Glomerular visceral epithelial cell (primary cell): Measurements from ENCODE around the gene LYRM4.
A peak's percentile ranks its signal among the peaks of the same experiment; 100 is the strongest.

ENCODE experiments used
- DNase-seq: peaks from one replicate; pipeline ENCODE4 v3.0.0-alpha.2; 2016; ENCODE audit errors: extremely low spot score

The LYRM4 gene

DNA sequence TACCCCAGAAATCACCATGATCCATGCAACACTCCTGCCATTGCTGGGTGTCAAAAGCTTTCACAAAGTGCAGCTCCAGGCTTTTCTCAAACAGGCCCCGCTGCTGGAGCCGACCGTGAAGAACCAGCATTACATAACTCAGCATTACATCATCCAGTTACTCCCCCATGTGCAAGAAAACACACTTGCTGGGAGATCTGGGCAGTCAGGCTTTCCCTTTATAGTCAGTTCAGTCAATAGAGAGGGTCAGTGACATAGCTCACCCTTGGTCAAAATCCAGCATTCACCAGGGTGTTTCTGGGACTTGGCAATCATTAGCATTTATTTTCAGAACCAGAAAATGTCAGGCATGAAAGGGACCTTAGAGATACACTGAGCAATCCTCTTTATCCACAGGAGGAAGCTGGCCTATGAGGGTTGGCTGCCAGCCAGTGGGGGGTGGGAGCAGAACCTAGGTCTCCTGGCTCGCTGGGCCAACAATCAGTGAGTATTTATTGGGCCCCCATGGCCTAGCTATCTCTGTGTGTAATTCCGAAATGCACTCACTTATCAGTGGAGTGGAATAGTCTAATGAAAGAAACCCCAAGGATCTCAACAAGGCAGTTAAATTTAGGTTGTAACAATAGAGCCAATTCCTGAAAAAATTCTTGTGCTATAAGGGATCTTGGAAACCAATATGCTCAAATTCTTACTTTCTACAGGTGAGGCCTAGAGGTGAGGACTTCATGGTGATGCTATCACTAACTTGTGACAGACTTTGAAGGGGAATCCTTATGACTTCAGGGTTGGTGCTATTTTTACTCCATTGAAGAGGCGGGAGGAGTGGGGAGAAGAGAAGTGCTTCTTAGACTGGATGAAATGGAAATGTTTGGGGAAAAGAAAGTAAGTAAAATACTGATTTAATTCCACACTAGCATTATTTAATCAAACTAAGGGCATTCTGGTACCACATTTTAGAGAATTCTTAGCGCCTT is 54.6 kb downstream of the LYRM4 start:
- peak; percentile 43 for DNase-seq

DNA sequence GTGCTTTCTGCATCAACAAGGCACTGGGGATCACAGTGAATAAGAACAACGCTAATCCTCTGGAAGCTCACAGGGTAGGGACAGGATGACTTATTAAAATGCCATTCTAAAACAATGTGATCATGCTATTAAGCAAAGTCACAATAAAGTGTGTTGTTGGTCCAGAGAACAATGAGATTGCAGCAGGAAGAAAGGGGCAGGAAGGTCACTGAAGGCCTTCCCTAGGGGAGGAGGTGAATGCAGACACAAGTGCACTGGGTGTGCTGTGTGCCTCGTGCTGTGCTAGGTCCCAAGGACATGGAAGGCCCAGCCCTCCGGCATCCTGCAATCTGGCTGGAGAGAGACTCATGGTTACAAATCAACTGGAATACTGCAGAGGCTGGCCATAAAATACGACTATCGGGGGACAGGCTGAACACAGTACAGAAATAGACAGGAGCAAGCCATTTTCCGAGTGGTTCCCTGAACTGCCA is 55.7 kb downstream of the LYRM4 start:
- DNase-seq, result no peak

DNA sequence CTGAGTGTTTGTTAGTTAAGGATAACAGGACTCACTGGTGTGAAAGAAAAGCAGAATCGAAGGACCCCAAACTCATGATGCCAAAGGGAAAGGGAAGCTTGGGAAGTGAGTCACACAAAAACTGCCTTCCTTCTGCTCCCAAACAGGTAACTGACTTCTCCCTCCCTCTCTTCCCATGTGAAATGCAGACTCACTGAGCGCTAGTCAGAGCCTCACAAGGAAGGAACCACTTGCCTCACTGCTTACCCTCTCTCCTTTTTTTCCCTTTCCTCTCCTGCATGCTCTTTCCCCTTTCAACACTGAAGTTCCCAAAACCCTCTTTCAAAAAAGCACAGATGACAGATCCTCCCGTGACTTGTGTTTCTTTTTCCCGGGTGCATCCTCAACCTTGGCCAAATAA is 56.4 kb downstream of the LYRM4 start:
- DNase-seq, result no peak

DNA sequence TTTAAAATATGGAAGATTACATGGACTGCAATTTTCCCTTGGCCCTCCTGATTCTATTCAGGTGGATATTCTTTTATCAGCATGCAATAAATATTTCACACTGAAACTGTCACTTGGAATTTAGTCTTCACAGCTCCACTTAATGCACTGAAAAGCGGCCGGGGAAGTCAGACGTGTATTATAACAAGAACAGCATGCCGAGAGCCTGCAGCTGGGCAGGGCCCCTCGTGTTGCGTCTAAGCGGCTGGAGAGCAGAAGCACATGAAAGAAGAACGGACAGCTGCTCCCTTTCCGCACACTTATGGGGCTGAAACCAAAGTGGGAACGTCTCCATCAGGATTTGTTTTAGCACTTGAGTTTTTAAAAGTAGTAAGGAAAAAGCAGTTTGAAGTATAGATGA is 57.2 kb downstream of the LYRM4 start:
- no peak for DNase-seq

DNA sequence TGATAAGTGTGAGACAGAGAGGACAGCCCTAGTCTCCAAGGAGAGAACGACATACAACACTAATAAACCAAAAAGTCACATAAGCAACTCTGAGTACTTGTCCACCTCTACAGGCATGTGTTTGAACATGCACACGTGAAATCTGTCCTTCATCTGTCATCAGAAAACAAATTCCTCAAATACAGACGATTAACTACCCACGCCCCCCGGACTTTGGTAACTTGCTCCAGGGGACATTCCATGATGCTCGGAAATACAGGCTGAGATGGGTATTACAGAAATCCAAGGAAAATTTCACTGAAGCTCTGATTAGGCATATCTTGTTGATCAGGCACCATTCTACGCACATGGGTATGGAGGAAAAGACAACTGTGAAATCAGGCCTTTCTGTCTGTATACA is 57.8 kb downstream of the LYRM4 start:
- no peak for DNase-seq

DNA sequence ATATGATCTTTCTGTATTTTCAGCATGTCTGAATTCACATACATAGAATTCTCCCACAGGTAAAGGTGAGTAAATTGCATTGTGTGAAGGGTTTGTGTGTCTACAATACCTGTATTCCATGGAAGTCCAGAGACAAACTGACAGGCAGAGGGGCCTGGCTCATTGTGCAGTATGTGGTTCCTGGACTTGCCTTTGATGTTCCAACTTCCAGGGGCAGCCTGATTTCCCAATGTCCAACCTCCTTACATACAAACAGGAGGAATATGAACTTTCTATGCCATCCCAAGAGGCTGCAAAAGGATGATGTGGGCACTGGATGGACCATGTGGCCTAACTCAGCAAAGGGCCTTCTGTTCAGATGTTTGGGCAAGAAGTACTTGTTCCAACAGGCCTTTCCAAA is 58.5 kb downstream of the LYRM4 start:
- no peak for DNase-seq

DNA sequence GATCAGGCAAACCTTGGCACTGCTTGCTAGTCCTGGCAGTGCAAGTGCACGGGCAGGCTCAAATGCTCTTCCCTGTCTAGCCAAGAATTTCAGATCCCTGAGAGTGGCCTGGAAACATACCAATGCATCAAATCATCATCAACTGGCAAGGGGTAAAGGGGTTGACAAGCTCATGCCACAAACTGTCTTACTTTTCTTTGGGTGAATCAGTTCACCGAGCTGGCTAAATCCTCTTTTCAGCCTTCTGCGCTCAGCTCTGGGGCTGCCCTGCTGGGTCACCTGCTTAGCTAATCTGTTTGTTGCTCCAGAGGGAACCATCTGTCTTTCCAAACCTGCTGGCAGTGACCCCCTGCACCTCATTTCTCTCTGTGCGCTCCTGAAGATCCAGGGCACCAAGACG is 59.5 kb downstream of the LYRM4 start:
- DNase-seq, result peak; percentile 31

DNA sequence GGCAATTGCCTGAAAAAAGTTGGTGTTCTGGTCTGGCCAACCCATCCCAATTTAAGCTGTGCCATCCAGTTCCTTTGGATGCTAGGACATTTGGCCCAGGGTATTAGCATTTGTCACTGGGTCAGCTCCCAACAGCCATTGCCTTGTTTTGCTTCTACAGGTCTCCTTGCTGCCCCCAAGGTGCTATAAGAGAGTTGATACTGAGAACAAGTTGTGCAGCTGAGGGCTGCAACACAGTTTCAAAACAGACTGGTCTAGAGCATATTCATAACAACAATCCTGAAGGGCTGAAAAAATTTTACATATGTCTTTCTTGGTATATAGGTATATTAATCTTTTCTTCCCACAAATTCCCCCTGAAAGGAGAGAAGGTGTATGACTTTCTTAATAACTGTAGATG is 61.0 kb downstream of the LYRM4 start:
- no peak for DNase-seq

DNA sequence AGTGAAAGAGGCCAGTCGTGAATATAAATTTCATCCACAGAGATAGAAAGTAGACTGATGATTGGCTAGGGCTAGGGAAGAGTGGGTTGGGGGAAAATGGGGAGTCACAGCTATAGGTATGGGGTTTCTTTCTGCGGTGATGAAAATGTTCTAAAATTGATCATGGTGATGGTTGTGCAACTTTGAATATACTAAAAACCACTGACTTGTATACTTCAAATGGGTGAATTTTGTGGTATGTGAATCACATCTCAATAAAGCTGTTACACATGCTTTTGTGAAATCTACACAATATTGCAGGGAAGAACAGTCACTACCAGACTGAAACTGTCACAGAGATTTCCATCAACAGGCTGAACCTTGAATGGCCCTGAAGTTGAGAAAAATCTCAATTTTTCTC is 61.5 kb downstream of the LYRM4 start:
- DNase-seq, result no peak

DNA sequence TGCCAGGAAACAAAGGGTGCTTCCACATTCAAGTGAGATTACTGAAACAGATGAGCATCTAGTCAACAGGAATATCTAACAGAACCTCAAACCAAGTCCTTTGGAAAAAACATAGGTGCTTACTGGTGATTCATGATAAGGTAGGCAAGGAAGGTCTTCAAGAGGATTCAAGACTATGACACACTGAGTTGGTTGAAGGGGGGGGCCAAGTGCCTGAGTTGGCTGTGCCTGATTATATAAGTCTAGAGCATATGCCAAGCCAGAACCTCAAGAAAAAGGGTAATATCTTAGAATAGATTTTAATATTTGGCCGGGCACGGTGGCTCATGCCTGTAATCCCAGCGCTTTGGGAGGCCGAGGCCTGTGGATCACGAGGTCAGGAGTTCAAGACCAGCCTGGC is 63.7 kb downstream of the LYRM4 start:
- no peak for DNase-seq

DNA sequence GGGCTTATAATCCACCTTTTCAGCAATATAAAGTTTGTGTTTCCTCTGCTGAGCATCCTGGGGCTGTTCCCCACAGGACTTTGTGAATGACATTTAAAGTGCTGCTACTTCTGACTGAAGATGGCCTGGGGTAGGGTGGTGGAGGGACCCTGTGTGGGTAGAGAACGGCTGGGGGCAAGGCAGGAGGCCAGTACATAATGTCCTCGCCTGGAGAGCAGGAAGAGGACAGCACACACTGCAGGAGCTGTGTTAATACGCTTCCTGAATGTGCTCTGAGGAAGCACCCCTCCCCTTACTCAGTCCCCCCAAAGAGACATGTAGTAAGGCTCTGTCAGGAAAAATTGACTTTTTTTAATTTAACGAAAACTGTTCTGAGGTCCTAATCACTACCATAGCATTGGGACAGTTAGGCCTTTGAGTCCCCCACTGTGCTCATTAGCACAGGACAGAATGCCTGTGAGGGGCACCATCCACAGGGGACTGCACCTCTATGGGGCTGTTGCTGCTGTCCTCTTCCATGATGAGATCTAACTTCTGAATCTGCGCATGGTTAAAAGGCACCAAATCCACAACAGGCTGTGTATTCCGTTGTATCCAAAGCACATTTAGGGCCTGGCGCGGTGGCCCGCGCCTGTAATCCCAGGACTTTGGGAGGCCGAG is 68.5 kb downstream of the LYRM4 start:
- DNase-seq, result no peak

DNA sequence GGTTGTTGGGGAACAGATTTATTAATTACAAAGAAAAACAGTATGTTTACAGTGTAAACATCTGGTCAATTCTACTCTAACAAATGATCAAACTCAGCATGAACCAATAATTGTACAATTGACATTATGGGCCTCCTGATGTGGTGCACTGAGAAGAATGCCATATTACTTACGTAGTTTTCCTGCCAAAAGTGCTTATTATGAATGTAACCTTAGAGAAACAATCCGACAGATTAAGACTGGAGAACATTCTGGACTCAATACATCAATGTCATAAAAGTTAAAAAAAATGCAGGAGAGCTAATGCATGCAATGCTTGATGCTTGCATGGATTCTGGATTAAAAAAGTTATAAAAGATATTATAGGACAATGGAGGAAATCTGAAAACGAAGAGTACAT is 69.0 kb downstream of the LYRM4 start:
- DNase-seq, result no peak

DNA sequence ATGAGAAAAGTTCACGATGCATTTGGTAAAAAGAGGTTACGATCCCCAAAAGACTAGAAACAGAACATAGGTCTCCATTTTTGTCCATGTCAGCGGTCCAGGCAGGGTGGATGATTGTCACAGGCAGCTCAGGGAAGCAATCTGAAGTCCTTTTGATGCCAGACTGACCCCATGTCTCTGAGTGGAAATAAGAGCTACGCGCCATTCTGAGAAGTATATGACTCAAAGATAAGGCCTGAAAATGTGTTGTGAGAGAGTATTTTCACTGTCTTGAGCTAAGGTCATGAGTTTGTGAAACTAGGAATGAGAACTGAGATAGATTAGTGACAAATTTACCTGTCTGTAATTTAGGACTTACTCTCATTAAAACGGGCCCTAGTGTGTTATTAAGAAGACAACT is 69.5 kb downstream of the LYRM4 start:
- no peak for DNase-seq

DNA sequence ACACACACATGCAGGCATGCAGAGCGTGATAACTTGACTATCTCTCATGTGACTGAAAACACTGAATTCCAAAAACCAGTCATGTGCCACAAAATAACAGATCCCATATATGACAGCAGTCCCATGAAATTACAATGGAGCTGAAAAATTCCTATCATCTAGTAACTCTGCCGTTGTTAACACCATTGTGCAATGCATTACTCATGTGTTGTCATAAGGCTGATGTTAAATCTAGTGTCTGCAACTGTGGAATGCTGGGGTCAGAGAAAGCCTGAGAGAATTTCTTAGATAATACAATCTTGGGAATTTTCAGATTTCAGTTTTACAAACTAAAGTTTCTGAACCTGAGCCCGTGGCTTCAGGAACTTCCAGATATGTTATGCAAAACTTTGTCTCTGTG is 70.2 kb downstream of the LYRM4 start:
- peak; percentile 86 for DNase-seq

DNA sequence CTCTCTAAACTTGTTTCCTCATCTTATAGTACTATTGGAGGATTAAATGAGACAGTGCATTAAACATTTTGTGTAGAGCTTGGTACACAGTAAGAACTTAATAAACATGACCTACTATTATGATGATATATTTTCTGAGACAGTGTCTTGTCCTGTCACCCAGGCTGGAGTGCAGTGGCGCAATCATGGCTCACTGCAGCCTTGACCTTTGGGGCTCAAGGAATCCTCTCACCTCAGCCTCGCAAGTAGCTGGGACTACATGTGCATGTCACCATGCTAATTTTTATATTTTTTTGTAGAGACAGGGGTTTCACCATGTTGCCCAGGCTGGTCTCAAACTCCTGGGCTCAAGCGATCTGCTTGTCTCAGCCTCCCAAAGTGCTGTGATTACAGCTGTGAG is 72.1 kb downstream of the LYRM4 start:
- DNase-seq, result no peak

DNA sequence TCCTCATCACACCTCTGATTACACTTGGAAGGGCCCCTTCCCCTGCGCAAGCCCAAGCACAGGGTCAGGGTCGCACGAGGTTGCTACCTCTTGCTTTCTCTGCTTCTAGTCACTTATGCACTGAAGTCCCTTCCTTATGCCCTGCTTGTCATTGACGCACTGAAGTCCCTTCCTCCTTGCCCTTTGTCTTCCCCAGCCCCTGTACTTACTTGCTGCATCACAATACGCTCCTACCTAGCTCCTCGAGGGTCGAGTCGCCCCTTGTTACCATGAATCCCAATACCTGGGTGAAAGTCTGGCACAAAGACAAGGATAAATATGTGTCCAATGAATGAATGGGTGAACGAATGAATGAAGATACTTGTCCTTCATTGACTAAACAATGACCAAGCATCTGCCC is 75.9 kb downstream of the LYRM4 start:
- no peak for DNase-seq

DNA sequence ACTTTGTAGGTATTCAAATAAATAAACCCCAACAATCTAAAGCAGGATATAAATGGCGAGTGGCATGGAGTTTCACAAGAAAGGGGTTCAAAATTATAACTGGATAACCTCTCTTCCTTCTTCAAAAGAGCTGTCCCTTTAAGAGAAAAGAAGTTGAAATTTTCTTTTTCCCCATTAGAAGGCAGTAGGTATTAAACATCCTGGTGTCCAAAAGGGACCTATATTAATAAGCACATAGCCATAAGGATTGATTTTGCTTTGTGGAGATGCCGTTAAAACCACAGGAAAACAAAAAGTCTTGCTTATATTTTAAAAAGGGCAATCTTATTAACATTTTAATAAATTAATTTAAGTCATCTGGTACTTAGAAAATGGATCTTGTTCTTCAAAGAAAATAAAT is 76.5 kb downstream of the LYRM4 start:
- DNase-seq, result no peak

DNA sequence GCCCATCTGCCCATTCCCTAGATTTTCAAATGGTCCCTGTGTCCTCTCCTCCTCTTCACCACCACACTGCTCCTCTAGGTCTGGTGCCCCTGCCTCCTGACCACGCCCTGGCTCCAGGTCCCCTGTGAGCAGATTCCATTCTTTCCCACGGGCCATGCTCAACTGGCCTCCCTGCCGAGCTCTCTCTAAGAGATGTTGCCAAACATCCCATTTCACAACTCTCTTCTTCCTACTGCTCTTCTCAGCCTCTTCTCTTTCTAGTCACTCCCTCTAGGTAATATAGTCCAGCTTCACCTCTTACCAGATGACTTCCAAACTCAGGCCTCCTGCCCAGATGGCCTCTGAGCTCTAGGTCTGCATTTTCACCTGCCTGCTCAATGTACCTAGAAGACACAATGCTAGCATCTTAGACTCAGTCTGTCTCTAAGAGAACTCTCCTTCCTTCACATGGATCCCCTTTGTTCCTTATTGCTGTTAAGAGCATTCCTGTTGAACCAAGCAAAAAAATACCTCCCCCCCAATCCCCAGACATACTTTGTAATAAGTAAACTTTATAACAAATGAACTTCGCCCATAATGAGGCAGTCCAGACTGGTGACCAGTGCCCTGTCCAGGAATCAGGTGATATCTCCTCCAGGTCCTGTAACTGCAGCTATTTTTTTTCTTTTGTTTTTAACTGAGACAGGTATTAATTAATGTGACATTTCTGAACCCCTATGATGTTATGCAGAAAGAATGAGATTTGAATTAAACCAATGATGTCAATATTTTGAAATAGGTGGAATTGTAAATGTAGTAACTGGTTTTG is 79.0 kb downstream of the LYRM4 start:
- no peak for DNase-seq

DNA sequence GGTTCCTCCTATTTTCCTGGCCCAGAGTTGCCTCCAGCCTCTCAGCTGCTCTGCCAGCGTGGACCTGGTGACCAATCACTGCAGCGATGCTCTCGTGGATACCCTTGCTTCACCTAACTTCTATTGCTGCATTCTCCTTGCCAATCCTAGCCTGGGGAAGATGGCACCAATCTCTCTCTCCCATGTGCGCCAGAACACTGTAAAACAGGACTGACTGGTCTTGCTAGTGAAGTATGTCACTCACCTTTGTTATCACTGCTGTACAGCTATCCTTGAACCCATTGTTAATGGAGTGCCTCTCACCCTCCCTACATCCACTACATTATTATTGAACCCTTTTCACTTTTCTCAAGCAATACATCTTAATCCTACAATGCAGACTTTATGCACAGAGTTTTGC is 80.1 kb downstream of the LYRM4 start:
- no peak for DNase-seq

DNA sequence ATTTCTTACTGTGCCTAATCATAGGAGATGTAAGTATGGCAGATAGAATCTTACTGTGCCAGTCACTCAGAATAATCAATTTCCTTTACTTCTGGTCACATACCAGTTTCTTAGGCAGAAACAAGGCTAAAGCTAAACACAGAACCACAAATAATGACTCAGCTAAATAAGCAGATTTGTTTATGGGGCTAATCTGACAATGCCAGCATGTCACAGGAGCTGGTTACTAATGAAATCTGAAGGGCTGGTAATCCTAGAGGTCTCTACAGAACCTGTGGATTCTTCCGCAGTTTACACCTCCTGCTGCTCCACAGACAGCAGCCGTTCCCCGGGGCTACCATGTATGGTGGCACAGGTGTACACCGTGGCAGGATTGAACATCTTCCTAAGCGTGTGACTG is 80.8 kb downstream of the LYRM4 start:
- DNase-seq, result no peak

DNA sequence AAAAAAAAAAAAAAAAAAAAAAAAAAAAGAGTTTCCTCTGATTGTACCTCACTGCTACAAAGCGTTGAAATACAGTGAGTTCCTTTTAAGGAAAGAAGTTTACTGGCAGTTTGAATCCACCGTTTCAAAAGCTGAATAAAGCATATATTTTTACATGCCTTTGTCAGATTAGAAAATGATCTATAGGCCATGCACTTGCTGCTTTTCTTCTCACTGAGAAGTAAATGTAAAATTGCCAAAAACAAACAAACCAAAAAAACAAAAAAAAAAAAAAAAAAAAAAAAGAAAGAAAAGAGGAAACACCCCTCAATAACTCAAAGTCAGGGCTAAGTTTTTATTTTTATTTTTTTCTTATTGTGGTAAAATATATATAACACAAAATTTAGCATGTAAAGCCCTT is 81.9 kb downstream of the LYRM4 start:
- no peak for DNase-seq

DNA sequence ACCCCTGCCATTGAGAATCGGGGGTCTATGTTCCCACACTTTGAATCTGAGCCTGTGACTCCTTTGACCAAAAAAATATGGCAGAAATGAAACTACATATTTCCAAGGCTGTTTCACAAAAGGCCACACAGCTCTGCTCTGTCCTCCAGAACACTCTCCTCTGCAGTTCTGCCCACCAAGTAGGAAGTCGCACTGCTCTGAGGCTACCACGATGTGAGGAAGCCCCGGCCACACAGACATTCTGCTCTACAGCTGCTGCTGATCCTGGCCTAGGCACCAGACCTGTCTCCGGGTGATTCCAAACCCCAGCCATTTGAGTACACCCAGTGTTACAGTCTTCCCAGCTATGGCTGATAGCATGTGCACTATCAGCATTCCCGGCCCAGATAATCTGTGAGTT is 85.1 kb downstream of the LYRM4 start:
- no peak for DNase-seq
